Endometrium (tissue), 2 donors: Measurements from ENCODE around the gene PPFIA1.

Experiments used
- FAIRE-seq: peaks from 2 replicates; lab custom pipeline; 2012; peaks lifted over from hg19 to GRCh38; lab: Jason Lieb, UNC
- donor health status: control.
- donor health status: control.

The PPFIA1 gene

DNA sequence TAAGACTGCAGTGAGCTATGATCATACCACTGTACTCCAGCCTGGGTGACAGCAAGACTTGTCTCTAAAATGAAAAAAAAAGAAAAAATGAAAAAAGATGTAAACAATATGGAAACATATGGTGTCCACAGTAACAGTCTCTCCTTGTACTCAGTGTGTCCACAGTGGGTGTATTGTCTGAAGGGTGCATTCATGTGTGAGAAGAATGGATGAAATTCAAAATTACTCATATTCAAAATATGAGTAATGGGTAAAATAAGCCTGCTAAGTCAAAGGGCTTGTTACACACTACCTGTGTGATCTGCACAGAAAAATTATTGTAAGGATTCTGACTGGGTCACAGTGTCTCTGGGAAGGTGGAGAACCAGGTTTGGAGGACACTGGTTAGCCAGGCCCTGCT, 26.9 kb downstream of the PPFIA1 start:
- no peak for FAIRE-seq

DNA sequence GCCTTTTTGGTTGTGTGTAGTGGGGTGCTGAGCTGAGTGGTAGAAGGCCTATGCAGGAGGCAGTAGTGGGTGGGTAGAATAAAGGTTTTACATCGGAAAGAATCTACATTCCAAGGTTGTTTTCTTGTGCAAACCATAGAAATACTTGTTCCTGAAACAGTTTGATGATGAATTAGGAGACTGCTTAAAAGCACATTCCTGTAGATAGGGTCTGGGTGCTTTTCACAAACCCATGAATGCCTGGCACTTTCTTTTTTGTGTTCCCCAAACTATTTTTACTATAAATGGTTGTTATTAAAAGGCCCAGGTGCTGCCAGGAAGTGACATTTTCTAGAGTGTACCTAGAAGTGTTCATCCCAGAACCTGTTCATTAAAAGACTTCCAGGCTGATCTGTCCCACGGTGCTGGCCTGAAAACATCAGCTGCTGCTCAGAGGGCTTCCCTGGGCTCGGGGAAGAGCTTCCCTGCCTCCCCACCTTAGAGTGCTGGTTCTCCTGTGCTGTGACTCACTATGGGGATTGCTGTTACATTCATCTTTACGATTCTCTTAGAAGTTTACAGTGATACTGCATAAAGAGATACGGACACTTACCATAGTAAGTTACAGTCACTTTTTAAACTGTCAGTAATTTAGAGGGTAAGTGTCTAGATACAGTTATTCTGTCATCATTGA, 27.9 kb downstream of the PPFIA1 start:
- no peak for FAIRE-seq

DNA sequence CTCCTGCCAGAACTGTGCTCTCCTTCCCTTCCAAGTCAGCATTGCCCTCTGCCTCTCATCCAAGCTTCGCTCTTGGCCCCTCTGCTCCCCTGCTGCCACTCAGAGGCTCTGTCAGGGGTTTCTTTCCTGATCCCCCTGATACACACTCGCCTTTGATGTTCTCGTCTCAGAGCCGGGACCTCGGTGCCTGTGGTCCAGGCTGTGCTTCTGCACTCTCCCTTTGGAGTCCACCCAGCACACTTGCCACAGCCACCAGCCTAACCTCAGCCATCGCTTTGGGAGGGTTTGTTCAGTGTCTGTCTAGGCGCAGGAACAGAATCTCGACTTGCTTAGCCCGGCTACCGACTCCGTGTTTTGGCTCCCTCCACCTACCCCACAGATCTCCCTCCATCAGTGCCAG, 29.1 kb downstream of the PPFIA1 start:
- no peak for FAIRE-seq

DNA sequence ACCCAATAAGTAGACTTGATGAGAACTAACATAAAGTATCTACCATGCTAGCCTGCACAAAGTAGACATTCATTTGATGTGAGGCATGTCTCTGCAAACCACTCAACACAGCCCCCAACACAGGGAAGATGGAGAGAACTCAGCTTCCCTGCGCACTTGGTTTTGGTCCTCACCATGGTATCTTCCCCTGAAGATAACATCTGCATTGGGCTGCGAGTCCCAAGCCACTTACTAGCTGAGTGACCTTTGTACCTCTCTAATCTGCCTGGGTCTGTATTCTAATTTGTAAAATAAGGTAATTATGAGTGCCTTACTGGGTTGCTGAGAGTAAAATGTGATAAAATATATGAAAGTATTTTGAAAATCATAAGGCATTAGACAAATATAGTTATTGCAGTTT, 30.7 kb downstream of the PPFIA1 start:
- FAIRE-seq = no peak

DNA sequence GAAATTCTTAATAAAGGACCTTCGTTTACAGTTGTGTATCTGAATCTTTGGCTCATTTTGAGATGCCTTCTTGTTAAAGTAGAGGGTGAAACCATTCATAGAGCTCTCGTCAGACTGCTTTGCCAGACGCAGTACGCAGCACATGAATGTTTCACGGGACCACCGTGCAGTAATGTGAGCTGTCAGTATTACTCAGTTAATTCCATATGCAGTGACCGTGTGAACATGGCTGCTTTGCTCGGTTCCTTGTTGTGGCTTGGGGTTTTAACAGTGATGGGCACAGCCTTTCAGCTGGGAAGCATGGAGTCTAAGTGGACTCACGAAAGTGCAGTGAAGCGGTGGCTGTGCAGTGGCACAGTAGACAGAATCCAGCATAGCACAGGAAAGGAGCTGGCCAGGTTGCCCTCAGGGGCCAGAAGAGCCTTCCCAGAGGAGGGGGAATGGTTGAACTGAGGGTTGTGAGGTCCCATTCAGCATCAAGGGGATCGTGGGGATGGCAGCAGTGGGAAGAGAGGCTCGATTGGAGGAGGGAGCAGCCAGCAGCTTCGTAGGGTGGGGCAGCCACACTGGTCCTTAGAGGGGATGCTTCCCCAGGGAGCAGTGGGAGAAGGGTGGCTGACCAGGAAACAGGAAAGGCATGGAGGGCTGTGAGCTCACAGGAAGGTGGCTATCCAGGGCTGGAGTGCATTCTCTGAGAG, 31.4 kb downstream of the PPFIA1 start:
- FAIRE-seq = no peak

DNA sequence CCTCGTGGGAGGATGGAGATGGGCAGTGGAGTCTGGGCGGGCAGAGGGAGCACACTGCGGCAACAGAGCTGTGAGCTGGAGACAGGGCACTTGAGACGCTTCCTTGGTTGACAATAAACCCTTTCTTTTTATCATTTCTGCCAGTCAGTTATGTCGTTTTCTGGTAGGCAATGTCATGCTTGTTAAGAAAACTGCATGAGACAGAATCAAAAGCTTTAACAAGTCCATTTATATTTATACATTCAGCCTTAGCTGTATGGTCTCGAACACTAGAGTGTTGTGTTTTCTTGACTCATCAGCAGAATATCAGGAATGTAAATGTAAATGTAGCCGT, 31.9 kb downstream of the PPFIA1 start:
- FAIRE-seq = no peak

DNA sequence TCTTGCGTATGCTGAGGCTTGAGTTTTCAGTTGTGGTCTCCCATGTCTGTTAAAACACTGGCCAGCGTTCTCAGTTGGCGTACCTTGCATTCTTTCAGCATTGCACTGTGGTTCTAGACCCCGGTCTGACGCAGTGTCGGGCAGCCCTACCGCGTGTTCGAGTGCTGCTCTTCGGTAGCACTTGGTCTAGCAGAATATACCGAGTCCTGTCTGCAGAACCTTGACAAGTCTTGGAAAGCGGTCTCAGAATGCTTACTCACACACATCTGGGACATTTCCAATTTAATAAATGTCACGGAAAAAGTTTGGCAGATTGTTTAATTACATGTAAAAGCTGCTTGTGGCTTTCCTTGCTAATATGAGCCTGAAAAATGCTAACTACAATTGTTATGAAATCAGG, 32.6 kb downstream of the PPFIA1 start:
- FAIRE-seq = no peak

DNA sequence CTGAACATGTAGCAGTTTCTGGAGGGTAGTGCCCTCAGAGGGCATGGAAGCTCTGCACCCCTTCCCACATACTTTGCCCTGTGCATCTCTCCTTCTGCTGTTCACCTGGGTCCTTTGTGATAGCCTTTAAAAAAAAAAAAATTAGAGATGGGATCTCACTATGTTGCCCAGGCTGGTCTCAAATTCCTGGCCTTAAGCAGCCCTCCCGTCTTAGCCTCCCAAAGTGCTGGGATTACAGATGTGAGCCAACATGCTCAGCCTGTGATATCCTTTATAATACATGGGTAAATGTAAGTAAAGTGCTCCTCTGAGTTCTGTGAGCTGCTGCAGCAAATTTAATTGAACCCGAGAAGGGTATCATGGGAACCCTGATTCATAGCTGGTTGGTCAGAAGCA, 33.7 kb downstream of the PPFIA1 start:
- no peak for FAIRE-seq

DNA sequence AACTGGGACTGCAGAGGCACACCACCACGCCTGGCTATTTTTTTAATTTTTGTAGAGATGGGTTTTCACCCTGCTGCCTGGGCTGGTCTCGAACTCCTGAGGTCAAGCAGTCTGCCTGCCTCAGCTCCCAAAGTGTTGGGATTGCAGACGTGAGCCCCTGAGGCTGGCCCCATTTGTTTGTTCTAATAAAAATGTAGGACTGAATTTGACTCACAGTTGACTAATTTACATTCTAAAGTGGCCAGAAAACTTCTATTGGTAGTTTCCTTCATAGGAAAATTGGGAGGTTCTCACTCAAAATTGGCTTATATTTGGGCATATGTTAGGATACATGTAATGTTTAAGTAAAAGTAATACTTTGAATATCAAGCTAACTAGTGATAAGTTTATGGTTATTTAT, 35.0 kb downstream of the PPFIA1 start:
- no peak for FAIRE-seq

DNA sequence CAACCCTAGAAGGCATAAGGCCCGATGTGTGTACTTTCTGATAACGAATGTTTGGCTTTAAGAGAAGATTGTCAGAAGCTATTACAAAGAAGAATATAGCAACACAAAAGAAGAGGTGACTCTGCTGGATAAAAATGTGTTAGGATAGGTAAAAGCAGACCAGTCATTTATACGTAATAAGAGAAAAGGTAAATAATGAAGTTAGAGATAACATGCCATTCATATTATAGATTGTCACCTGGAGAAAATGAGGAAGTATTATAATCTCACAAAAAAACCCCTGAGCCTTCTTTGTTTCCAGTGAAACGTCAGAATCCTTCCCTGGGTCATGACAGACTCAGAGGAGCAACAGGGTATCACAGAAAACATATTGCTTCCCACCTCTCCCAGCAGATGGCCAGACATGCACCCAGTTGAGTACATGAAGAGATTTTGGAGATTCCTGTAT, 36.1 kb downstream of the PPFIA1 start:
- FAIRE-seq = no peak

DNA sequence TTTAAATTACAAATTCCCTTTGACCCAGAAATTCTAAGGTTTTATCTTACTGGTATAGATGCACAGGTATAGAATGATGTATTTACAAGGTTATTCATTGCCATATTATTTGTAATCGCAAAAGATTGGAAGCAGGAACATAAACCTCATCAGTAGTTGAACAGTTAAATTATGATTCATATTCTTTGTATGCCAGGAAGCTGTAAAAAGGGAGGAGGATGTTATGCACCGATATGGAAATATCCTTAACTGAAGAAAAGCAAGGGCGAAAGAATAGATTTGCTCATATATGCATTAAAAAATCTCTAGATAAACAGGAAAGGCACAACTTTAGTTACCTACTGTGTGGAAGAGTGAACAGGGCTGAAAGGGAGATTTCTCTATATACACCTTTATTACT, 36.7 kb downstream of the PPFIA1 start:
- no peak for FAIRE-seq

DNA sequence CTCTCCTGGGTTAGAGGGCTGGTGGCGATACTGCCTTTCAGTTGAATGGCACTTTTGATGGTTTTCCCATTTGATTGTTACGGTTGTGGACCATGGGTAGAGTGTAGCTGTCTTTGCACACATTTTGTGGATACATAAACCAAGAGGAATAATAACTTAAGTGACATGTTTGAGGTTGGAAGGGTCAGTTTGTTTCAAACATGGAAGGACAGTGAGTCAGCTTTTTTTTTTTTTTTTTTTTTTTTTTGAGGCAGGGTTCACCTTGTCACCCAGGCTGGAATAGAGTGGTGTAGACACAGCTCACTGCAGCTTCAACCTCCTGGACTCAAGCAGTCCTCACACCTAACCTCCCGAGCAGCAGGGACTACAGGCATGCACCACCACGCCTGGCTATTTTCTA, 41.1 kb downstream of the PPFIA1 start:
- no peak for FAIRE-seq

DNA sequence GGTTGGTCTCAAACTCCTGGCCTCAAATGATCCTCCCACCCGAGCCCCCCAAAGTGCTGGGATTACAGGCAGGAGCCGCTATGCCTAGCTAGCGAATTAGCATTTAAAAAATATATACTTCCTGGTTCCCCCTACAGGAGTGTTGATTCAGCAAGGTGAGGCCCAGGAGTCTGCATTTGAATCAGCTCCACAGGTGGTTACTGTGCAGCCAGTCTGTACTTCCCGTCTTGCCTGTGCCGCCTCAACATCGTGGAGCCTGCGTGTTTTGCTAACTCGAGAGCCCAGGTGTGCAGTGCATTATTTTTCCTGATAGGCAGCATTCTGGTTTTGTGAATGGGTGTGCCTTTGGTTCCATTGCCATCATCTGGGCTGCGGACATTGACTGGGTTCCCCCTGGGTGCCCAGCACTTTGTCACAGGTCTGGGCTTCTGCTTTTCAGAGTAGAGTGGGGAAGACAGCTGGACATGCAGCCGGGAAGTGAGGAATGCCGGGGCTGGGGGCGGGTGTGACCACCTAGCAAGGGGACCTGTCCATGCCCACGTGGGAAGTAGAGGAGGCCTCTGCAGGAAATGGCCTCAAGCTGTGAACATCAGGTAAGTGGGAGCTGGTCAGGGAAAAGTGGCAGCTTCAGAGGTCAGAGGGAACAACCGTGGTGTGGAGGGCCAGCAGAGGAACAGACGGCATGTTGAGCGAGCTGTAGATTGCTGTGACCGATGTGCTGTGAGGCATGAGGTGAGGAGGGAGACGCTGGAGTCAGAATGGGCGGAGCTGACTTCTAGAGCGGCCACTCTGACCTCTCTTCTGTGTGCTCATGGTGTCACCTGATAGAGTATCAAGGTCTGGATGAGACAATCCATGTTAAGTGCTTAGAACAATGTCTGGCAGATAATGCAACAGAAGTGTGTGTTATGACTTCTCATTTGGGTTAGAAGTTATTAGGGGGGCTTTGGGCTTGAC, 42.2 kb downstream of the PPFIA1 start:
- FAIRE-seq = no peak

DNA sequence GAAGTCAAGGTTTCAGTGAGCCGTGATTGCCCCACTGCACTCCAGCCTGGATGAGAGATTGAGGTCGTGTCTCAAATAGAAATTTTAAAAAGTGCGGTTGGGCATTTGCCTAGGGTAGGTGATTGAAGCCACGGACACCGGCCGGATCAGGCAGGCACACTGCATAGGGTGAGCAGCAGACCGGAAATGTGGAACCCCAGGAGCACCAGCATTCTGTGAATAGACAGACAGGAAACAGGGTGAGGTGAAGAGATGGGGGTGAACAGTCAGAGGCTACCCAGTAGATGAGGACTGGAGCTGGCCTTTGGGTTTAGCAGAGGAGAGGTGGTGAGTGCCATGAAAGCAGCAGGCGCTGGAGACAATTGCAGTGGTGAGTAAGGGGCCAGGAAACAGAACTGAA, 43.5 kb downstream of the PPFIA1 start:
- no peak for FAIRE-seq

DNA sequence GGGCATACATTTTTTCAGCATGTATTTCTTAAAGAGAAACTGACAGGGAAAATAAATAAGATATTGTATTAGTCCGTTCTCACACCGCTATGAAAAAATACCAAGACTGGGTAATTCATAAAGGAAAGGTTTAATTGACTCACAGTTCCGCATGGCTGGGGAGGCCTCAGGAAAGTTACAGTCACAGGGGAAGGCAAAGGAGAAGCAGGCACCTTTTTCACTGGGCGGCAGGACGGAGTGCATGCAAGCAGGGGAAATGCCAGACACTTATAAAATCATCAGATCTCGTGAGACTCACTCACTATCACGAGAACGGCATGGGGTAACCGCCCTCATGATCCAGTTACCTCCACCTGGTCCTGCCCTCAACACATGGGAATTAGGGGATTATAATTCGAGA, 44.2 kb downstream of the PPFIA1 start:
- no peak for FAIRE-seq

DNA sequence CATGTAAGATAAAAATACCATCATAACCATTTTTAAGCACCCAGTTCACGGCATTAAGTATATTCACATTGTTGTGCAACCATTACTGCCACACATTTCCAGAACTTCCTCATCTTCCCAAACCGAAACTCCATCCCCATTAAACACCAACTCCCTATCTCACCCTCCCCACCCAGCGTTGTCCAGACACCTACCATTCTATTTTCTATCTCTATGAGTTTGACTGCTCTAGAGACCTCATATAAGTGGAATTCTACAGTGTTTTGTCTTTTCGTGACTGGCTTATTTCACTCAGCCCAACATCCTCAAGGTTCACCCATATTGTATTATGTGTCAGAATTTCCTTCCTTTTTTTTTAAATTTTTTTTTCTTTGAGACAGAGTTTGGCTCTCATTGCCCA, 45.2 kb downstream of the PPFIA1 start:
- FAIRE-seq = no peak

DNA sequence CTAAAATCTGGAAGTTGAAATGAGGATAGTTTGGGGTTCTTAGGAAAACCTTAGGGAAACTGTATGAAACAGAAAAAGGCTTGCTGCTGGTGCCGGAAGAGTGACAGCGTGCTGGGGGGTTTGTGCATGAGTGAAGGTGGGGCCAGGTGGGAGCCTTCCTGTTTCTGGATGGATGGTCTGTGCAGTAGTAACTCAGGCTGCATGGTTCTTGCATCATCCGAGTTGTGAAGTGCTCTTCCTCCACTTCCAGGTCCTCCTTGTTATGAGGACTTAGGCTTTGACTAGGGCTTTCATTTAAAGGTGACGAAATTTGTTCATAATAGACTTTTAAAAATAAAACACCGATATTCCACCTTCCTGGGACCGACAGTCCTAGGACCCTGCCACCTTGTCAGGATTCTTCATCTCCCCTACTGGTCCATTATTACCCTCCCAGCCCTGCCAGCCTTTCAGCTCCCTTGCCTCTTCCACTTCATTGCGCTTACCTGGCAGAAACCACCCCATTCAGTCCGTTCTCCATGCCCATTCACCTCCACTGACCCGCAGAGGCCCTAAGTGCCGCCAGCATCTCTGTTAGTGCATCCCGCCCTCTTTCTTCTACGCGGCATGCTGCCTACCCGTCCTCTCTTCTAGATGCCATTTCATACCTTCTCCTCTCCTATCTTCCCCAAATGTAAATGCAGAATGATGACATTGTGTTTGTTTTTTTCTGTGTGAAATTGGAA, 47.3 kb downstream of the PPFIA1 start:
- FAIRE-seq = no peak

DNA sequence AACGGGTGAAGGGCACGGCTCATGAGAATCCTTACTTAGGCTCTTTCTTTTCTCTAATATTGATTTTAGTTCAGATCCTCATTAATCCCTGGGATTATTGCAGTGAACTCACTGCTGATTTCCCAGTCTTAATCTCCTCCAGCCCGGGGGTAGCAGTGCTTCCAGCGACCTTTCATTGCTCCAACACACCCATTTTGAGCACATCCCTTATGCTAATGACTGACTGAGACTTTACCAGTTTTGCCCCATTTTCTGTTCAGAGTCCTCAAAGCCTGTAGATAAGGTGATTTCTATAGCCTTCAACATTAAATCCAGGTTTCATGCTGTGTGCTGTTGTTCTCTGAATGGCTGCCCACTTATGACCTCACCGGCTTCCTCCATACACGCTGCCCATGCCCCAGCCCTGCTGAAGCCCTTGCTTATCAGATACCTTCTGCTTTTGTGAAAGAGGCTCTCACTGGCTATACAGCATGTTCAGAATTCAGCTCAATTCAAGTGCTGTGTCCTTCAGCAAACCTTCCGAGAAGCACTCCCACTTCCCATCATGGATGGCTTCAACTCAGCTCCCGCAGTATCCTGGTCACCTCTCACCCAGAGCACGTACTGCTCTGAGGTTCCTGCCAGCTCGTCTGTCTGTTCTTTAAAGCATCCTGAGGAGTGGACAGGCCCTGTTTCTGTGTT, 49.0 kb downstream of the PPFIA1 start:
- no peak for FAIRE-seq

DNA sequence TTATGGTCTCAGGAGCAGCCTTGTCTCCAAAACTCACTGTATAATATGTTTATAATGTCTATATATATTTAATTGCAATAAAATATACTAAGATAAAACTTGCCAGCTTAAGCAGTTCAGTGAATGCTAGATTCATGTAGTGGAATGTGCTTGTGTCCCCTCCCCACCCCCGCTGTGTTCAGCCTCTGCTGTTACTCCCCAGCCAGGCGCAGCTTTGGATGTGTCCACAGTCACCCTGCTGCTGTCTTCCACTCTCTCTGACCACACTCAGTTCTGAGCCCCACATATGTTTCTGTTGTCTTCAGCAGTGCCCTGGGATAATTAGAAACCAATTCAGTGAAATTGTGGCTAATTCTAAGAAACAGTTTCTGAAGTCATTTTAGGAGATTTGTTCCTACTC, 52.2 kb downstream of the PPFIA1 start:
- FAIRE-seq = no peak

DNA sequence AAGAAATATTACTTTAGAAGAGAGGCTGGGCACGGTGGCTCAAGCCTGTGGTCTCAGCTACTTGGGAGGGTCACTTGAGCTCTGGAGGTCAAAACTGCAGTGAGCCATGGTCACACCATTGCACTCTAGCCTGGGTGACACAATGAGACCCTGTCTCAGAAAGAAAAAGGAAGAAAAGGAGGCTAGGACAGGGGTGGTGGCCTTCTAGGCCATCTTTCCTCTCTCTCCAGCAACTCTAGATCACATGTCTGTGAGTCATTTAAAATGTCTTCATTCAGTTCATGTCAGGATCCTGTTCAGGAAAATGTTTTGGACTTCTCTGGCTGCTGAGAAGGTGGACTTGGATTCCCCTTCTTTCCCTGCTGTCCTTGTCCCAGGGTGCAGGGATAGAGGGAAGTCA, 53.3 kb downstream of the PPFIA1 start:
- no peak for FAIRE-seq

DNA sequence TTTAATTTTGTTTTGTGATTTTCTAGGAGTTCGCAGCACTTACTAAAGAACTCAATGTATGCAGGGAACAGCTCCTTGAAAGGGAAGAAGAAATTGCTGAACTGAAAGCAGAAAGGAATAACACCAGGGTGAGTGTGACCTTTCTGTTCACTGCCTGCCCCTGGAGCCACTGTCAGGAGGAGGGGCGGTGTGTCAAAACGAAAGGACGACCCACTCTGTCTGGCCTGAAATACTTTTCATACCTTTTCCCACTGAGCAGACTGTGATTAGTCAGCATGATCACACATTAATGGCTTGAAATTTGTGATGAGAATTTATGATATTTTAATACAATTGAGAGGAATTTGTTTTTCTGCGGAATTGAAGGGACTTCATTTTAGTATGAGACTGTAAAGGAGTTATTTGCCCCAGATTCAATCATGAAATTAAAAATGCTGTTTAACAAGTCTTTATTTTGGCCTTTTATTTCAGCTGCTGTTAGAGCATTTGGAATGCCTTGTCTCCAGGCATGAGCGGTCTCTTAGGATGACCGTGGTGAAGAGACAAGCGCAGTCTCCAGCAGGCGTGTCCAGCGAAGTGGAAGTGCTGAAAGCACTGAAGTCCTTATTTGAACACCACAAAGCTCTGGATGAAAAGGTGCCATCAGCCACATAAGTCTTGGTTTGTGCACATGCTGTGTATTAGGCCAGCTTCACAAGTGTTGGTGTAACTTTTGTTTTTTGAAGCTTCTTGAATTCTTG, 54.1 kb downstream of the PPFIA1 start:
- FAIRE-seq = no peak
